HG03558 (cell line): ENCODE measurements around the gene SDCCAG8.

ENCODE experiments used
- ATAC-seq: cut with Tn5 transposase; IDR thresholded peaks from one replicate; pipeline ENCODE4 v1.9.1; 2021; ENCODE audit warnings: moderate number of reproducible peaks; ENCODE audit not compliant: unreplicated experiment; ENCODE audit errors: extremely low read depth

The SDCCAG8 gene

DNA sequence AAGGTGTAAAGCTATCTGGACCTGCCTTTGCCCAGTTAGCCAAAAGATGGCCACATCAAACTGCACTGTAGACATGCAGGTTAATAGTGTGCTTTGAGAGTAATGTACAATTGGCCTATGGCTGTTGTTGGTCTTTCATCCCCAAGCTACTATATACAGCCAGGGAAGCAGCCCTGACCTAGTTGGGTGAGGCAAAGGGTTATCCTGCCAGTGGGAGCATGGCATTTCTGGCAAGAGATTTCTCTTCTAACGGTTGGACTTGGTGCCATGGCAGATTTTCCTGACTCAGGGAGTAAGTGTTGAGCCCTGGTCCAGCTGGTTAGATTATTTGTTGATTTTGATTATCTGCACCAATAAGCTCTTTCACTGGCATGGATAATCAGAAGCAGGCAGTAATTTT lies 119.8 kb downstream of the SDCCAG8 start:
- ATAC-seq: no peak

DNA sequence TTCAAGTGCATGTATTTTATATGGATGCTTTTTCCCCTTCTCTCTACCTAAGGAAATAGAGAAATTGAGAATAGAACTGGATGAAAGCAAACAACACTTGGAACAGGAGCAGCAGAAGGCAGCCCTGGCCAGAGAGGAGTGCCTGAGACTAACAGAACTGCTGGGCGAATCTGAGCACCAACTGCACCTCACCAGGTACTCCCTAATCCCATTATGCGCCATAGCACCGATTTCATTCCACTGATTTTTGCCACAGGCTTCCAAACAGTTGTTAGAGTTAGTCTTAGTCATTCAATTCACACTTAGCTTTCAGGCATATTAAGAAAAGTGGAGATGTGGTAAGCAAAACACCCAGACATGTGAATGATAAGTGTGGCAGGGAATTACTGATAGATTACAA lies 122.8 kb downstream of the SDCCAG8 start:
- ATAC-seq: no peak

DNA sequence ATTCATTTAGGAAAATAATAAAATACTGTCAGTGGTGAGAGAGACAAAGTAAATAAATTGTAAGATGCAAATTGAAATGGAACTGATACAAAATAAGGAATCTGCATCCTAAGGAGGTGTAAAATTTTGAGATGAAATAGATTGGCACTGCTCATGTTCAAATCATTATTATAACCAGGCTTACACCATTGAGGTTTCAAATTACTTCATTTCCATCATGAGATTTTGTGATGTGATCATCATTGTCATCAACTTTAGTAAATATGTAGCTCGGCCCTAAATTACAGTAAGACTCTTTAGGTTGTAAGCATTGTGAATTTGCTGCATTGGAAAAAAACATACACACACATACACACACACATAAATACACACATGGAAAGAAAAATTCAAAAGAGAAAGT lies 123.4 kb downstream of the SDCCAG8 start:
- ATAC-seq: no peak

DNA sequence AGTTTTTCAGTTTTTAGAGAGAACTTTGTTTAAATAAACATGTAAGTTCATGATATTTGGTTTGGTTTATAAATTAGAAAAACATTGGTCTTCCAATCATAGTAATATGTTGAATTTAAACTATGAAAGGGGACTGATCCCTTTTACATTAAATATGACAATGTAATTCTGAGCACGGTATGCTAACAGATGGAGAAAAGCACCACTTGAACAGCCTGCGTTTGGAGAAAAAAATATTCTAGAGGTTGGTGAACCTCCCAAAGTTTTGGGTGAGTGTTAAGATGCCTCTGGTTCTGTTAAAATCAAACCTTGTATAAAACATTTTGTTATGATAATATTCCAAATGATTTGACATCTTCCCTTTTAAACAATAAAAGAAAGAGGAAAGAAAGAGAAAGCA lies 123.9 kb downstream of the SDCCAG8 start:
- no peak for ATAC-seq

DNA sequence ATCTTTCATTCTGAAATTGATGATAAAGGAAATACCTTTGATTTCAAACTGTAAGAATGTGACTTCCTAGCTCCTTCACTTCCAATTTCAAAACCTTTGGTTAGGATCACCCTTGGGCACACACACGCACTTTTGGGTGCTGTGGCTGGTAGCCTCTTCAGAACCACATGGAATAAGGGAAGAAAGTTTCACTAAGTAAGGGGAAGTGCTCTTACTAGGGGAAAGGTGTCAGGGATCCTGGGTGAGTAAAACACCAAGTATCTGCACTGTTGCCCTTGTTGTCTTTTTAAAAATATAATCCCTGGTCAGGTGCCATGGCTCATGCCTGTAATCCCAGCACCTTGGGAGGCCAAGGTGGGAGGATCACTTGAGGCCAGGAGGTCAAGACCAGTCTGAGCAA lies 132.4 kb downstream of the SDCCAG8 start:
- ATAC-seq: no peak

DNA sequence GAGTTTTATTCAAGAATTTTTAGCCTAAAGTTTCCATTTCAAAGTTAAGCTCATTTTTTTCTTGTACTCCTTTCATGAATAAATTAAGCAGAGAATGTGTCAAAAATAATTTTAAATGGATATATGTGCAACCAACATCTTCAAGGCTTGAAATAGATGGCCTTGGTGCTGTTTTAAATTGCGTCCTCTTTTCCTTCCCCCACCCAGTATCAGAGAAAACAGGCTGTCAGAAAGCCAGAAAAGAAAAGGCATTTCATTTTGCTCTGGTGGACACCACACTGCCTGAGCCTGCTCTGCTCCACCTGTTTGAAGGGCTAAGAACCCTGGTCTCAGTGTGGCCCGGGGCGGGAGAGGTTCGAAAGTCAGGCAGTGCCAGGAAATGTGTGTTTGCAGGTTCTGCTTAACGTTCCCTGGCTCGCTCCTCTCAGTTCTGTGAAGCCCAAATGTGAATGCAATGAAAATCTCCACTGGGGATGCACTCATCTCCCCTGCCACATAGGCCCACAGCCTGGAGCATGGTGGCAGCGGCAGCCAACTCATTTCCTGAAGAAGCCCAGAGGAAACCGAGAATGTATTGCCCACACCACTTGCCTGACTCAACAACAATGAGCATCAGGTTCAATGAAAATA lies 134.4 kb downstream of the SDCCAG8 start:
- no peak for ATAC-seq

DNA sequence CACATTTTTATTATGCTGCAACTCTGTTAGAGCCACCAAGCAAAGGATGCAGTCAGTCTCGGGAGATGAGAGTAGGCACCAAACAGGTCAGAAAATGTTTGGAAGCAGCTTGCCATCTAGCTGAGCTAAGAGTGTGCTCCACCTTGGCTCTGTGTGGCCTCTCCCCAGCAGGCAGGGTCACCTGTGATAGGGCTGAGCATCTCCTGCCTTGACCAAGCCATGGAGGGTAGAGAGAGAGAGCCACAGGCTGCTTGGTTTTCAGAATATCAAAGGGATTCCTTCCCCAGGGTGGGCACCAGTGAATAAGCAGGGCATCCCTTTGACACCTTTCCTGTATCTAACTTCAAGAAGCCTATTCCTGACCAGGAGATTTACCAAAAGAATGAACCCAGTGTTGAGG lies 135.5 kb downstream of the SDCCAG8 start:
- no peak for ATAC-seq

DNA sequence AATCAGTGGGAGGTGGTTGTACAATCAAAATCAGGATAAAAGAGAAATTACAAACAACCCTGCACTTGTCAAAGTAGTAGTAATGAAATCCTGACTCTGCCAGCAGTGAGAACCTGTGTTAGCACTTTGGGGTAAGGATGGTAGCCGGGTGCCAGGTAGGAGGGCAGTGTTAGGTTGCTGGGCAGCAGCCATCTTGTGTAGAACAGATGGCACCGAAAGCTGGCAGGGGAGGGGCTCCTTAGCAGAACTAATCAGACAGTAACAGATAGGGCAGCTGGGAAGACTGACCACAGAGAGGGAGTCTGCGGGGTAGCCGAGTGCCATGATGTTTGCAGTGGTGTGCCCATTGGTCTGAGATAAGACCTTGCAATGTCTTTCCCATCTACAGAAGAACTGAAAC lies 137.3 kb downstream of the SDCCAG8 start:
- ATAC-seq: no peak

DNA sequence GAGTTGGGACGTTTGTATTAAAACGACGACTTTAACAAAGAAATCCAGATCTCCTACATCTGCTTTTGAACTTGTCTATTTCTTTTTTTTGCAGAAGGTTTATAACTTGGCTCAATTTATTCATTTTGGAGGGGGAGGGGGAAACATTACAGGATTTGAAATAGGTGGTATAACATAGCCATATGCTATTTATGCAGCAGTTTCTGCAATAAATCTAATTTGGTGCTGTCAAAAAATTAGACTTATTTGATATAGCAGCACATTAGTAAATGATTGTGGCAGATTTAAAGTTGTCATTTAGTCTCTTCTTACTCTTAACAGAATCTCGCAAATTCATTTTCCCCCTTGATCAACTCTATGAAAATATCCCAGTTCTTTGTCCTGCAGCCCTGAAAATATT lies 138.2 kb downstream of the SDCCAG8 start:
- no peak for ATAC-seq

DNA sequence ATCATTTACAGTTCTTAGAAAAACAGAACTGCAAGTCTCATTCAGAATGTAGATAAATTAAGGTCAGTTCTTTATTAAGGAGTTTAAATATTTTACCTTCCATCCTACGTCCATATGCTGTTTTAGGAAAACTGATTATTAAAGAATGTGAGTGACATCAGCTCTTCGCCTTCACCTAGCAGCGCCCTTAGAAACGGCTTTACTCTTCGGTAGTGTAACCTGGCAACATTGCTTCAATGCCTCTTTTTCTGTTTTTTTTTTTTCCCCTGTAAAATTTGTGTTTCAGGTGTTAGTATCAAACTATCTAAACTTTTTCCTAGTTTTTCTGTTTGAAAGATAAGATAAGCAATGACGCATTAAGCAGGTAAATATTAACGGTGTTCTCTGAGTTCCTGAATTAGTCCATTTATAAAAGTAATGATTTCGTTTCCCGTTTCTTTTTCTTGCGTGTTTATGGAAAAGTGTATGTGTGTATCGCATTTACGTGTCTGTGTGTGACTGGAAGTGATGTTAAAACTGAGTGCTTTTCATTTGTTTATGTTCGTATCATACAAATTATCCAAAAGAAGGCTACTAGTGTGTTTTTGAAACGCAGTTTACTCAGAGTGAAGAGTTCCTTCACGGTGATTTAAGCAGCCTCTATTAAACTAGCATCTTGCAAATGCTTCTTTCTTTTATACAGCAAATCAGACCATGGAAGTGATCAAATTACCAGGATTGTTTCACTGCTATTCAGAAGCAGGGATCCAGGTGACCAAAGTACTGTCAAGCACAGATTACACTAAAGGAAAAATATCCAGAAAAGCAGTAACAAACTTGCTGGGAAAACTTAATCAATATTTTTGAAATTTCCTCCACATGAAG lies 139.0 kb downstream of the SDCCAG8 start:
- no peak for ATAC-seq

DNA sequence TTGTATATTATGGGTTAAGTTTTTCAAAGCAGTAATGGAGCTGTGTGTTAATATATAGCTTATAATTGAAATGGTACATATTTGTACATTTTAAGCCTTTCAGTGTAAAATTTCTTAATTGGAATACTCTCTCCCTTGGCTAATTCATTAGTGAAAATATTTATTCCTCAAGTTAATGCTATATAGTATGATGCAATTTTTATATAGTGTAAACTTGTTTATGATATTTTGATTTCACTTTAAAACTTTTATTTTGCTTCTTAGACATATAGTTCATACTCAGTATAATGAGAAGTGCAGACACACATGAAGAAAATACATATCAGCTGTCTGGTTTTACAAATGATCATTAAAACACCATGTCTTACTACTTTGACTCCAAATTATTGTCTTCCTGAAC lies 140.6 kb downstream of the SDCCAG8 start:
- ATAC-seq: no peak

DNA sequence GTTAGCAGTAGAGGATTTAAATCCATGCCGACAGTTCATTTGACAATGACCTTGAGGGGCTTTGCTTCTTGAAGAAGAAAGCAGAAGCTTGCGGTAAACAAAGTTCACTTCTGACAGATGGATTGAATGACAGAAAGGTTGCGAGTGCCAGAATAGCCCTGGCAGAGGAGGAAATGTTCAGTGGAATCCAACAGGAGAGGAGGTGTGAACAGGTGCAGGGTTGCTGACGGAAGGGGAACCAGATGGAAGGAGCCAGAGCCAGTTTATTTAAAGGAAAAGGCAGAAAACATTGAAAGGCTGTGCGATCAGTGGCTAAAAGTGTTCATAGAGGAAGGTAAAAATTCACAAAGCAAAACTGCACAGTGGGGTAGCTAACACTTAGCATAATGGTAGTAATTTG lies 141.0 kb downstream of the SDCCAG8 start:
- no peak for ATAC-seq

DNA sequence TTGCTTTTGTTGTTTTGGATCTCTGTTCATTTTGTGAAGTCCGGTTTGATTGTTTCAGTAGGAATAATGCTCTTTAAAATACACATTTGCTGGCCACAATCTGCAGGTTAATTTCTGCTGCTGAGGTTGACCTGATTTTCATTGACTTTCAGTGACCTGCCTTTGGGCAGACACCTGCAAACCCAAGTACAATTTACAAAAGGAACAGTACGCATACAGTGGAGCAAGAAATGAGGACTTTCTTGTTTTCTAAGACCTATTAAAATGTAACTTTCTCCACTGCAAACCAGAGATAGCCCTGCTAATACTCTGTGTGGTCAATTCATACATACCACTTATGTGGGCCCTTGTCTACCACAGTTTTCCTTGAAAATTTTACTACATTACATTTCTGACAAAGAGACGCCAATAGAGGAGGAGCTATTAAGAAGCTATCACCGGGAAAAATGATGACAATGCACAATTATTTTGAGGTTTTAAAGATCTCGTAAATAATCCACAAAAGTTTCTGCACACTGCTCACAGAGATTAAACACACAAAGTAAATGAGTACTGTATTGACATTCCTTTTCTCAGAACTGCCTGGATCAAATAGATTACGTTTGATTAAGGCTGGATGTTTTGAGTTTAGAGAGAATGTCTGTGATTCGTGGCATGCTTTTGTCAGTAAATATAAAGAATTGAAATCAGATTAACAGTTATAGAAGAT lies 141.9 kb downstream of the SDCCAG8 start:
- no peak for ATAC-seq

DNA sequence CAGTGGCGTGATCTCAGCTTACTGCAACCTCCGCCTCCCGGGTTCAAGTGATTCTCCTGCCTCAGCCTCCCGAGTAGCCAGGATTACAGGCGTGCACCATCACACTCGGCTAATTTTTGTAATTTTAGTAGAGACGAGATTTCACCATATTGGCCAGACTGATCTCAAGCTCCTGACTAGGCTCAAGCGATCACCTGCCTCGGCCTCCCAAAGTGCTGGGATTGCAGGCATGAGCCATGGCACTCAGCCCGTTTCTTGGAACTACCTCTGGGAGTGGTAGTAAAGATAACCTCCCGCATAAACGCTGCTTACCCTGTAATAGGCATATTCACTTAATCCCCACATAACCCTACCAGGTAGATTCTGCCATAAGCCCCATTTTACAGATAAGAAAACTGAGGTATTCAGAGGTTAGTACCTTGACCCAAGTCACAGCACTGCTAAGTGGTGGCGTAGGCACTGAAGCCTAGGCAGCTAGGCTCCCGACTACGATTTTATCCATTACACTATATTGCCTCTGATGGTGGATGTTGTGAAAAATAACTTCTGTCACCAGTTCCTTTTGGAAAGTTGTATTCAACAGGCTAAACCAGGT lies 143.8 kb downstream of the SDCCAG8 start:
- no peak for ATAC-seq

DNA sequence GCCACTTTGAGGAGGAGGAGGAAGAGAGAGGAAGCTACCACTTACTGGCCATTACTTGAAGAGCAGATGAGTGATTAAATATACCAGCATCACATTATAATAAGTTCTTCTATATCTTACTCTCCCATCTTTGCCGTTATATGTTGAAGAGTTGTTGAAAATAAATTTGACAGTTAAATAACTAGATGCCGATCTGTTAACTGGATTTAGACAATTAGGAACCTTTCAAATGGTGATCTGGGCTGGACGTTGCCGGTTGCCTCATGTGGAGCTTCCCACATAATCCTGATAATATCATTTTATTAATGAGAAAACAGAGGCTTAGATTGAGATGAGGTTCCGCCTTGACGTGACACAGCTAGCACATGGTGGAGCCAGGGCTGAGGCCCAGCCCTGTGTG lies 147.0 kb downstream of the SDCCAG8 start:
- no peak for ATAC-seq

DNA sequence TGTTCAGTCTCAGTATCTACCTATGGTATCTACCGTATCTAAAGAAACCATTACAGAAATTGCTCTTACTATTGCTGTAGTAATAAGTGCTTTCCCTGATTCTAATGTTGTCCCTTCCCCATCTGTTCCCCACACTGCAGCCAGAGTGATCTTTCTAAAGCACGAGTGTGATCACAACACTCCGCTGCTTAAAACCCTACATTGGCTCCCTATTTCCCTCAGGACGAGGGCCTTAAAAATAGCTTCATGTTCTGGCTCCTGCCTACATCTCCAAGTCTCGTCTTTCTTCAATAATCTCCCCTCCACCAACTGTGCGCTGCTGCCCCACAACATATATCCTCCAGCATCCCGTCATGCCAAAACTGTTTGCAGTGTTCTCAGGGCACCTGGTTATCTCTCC lies 150.6 kb downstream of the SDCCAG8 start:
- ATAC-seq: no peak

DNA sequence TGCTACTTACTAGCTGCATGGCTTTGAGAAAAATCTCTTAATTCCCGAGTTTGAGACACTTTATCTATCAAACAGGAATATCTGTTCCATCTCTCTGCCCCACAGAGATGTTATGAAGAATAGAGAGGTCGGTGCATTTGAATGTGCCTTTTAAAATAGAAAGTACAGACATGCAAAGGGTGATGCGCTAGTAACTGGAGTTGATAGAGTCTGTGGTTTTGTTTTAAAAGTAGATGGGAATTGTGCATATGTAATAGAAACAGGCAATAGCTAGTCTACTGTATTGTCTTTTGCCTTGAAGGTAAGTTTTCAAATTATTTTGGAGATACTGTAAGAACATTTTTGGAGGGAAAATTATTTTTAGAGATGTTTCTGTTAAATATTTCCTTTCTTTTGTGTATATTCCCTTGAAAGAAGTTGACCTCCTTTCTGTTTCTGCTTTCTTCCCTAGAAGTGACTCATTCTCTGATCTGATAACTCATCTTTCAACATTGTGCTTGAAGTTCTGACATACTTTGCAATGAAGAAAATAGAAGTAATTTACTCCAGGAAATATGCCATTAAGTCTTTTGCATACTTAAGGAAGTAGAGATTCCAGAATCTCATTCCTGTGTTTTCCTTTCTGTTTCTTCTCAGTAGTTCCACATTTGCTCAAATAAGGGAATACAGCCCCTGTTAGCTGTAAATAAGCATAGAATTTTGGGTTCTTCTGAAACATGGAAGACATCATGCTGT lies 151.6 kb downstream of the SDCCAG8 start:
- no peak for ATAC-seq

DNA sequence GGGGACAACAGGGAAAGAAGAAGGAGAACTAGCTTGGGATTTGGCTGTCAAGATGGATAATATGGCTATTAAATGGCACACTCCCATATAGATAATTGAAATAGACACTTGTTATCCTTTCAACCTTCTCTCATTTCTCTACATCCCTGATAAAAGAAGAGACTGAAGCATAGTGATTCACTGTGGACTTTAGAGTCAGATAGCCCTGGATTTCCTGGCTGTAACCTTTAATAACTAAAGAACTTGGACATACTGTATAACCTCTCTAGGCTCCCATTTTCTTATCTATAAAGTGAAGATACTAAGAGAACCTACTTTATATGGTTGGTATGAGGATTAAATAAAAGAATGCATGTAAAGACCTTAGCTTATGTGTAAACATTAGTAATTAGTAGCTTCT lies 152.6 kb downstream of the SDCCAG8 start:
- ATAC-seq: no peak

DNA sequence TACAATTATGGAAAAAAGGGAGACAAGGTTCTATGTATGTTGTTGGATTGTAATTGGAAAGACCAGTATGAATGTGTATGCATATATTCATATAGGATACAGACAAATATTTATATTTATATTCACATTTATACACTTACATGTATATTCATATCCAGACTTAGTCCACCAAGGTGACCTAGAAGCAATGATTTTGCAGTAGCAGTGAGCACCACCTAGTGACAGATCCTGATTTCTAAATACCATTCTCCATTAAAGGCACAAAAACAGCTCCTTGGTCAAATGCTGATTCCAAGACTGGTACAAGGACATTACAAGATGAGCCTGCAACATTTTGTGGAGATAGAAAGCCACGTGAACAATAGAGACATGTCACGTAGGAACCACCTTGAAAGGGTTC lies 153.4 kb downstream of the SDCCAG8 start:
- ATAC-seq: no peak

DNA sequence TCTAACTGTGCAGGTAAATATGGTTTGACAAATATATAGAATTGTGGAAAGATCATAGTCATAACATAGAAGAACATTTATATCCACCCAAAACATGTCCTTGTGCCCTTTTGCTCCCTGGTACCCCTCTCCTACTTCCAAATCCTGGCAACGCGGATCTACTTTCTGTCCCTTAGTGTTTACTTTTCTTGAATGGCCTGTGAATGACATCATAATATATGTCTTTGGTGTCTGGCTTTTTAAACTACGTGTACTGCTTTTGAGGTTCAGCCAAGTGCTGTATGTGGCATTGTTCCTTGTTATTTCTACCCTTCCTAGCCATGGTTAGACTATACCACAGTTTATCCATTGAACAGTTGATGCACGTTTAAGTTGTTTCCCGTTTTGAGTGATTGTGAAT lies 155.6 kb downstream of the SDCCAG8 start:
- no peak for ATAC-seq
